Measurements from ENCODE around the gene TENT4A.

DNA sequence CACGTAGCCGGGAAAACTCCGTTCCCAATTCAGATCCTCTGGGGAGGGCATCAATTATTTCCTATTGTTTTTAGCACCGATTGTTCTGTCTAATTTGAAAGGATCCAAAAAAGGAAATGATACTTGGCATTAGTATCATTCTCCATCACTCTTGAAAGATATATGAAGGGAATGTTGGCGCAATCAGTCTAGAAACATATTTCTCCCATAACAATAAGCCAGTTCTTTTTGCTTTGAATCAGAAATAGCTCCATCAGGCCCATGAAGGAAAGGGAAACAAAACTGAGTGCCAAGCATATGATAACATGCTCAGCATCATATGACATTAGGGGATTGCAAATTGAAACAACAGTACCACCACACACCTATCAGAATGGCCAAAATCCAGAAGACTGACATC, 40.2 kb upstream of the TENT4A start:
- TF ChIP-seq EZH2phosphoT487 (IDR thresholded peaks at IDR 0.05; ENCODE audit: borderline replicate concordance, low read length) = no peak
- no peak for TF ChIP-seq EZH2 (IDR thresholded peaks at IDR 0.05; ENCODE audit: low read length, unreplicated experiment)
- TF ChIP-seq, protein P1, sequence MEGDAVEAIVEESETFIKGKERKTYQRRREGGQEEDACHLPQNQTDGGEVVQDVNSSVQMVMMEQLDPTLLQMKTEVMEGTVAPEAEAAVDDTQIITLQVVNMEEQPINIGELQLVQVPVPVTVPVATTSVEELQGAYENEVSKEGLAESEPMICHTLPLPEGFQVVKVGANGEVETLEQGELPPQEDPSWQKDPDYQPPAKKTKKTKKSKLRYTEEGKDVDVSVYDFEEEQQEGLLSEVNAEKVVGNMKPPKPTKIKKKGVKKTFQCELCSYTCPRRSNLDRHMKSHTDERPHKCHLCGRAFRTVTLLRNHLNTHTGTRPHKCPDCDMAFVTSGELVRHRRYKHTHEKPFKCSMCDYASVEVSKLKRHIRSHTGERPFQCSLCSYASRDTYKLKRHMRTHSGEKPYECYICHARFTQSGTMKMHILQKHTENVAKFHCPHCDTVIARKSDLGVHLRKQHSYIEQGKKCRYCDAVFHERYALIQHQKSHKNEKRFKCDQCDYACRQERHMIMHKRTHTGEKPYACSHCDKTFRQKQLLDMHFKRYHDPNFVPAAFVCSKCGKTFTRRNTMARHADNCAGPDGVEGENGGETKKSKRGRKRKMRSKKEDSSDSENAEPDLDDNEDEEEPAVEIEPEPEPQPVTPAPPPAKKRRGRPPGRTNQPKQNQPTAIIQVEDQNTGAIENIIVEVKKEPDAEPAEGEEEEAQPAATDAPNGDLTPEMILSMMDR (conservative IDR thresholded peaks at IDR 0.05; ENCODE audit: low read depth, low read length) = no peak

Data from PC-3 (cell line).